ENCODE results near the gene DNAH5.

GRCh38 chr5:13932011-13932410 is 12.5 kb downstream of the DNAH5 start:
- TF ChIP-seq CTCF (IDR thresholded peaks at IDR 0.05) = no peak
- no peak for TF ChIP-seq POLR2A (IDR thresholded peaks at IDR 0.05)
- TF ChIP-seq POLR2AphosphoS5 (IDR thresholded peaks at IDR 0.05; ENCODE audit: insufficient read depth in 1 of 2, low read depth in 1 of 2) = no peak

Data from vagina (tissue), 2 donors.